ENCODE data around the gene TCEA2. TPM values are rescaled to one million over a fixed set of nuclear protein-coding genes. Genes with fewer than 3 reads are reported as not detected.

Gene TCEA2
- total and polyA plus RNA-seq, 2 donors (not counting 1 experiment from before 2014, with no cell fraction given) = 17.1 to 23.9 TPM

DNA sequence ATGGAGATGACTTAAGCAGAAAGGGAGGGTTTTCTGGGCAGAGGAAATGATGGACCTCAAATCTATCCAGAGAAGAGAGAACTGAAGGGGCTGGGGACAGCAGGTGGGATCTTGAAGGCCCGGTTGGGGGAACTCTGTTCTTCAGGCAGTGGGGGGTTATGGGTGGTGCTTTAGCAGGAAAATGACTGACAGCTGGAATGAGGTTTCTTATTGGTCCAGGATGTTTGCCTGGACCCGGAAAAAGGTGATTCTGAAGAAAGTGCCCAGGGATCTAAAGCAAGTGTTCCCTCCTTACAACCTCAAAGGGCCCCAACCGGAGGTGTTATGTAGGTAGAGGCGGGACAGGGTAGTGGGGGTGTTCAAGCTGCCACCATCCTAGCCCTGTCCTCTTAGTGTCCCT is 32.5 kb downstream of the TCEA2 start:
- no peak overlapping the region for H3K27ac ChIP-seq (ENCODE audit: insufficient read depth, low read length)
- H3K36me3 ChIP-seq (ENCODE audit: control insufficient read depth, insufficient read depth, low read length) = no peaks in the 10 kb centered on the region
- H3K9me3 ChIP-seq (ENCODE audit: control insufficient read depth, insufficient read depth, low read depth, low read length) = no peaks in the 10 kb centered on the region
- TF ChIP-seq, protein P1, sequence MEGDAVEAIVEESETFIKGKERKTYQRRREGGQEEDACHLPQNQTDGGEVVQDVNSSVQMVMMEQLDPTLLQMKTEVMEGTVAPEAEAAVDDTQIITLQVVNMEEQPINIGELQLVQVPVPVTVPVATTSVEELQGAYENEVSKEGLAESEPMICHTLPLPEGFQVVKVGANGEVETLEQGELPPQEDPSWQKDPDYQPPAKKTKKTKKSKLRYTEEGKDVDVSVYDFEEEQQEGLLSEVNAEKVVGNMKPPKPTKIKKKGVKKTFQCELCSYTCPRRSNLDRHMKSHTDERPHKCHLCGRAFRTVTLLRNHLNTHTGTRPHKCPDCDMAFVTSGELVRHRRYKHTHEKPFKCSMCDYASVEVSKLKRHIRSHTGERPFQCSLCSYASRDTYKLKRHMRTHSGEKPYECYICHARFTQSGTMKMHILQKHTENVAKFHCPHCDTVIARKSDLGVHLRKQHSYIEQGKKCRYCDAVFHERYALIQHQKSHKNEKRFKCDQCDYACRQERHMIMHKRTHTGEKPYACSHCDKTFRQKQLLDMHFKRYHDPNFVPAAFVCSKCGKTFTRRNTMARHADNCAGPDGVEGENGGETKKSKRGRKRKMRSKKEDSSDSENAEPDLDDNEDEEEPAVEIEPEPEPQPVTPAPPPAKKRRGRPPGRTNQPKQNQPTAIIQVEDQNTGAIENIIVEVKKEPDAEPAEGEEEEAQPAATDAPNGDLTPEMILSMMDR (conservative IDR thresholded peaks at IDR 0.05 in 1 of 2, IDR thresholded peaks at IDR 0.05 in 1 of 2; ENCODE audit: low read depth in 1 of 2, low read length in 2 of 2) = no peak
- no peak for TF ChIP-seq EZH2 (IDR thresholded peaks at IDR 0.05; ENCODE audit: low read length, missing control alignments)
- H3K4me1 ChIP-seq (ENCODE audit: control insufficient read depth, extremely low read depth, insufficient read depth, low read length) = no peaks in the 10 kb centered on the region
- H2AFZ ChIP-seq (ENCODE audit: low read length) = no peak overlapping the region
- DNase-seq (ENCODE audit: low read depth in 2 of 2) = no peak
- H4K20me1 ChIP-seq (ENCODE audit: control insufficient read depth, extremely low read depth, insufficient read depth, low read length) = no peaks in the 10 kb centered on the region
- no peak overlapping the region for H3K9ac ChIP-seq (ENCODE audit: insufficient read depth, low read length)
- H3K79me2 ChIP-seq (ENCODE audit: control insufficient read depth, insufficient read depth, low read length) = no peaks in the 10 kb centered on the region
- no peak overlapping the region for H3K4me3 ChIP-seq (replicated peaks in 1 of 4; ENCODE audit: control extremely low read depth in 1 of 4, insufficient read depth in 1 of 4, low read depth in 3 of 4, low read length in 4 of 4)
- no peak overlapping the region for H3K4me2 ChIP-seq (ENCODE audit: extremely low read depth, insufficient read depth, low read length)
- peaks cover 4% of the 10 kb centered on the region for H3K27me3 ChIP-seq (ENCODE audit: control insufficient read depth, insufficient read depth, low read length)

DNA sequence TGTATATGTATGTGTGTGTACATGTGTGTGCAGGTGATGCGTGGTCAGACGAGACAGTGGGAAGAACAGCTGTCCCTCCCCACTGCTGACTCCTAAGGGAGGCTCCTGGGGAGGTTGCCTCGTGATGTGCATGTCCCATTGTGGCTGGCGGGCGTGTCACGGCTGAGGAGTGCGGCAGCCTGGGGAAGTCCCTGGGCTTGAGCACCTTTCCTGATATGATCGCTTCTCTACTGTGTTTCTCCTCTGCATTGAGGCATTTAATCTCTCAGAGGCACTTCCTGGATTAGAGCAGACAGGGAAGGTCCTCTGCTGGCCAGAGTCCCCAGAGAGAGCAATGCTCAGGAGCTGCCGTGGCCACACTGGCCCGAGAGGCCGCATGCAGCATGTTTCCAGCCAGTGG is 32.9 kb downstream of the TCEA2 start:
- H3K36me3 ChIP-seq (ENCODE audit: control insufficient read depth, insufficient read depth, low read length) = no peaks in the 10 kb centered on the region

DNA sequence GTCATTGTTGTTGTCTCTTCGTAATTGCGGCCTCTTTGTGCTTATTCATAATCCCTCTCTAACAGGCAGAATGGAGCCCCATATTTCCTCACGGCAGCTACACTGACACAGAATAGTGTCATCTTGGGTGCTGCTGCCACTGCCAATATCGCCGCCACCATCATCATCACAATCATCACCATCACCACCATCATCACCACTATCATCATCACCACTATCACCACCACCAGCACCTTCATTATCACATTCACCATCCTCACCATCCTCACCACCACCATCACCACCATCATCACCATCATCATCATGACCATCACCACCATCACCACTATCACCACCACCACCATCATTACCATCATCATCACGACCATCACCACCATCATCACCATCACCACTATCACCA is 33.5 kb downstream of the TCEA2 start:
- Histone ChIP-seq H3K9ac (ENCODE audit: insufficient read depth, low read length) (no peak overlapping the region), H2AFZ (ENCODE audit: low read length) (no peak overlapping the region), H3K27me3 (ENCODE audit: control insufficient read depth, insufficient read depth, low read length) (peaks cover 14% of the 10 kb centered on the region), H3K4me3 (replicated peaks in 1 of 4; ENCODE audit: control extremely low read depth in 1 of 4, insufficient read depth in 1 of 4, low read depth in 3 of 4, low read length in 4 of 4) (no peak overlapping the region), H3K36me3 (ENCODE audit: control insufficient read depth, insufficient read depth, low read length) (no peaks in the 10 kb centered on the region), H3K79me2 (ENCODE audit: control insufficient read depth, insufficient read depth, low read length) (no peaks in the 10 kb centered on the region), H3K27ac (ENCODE audit: insufficient read depth, low read length) (no peak overlapping the region), H3K4me1 (ENCODE audit: control insufficient read depth, extremely low read depth, insufficient read depth, low read length) (no peaks in the 10 kb centered on the region), H4K20me1 (ENCODE audit: control insufficient read depth, extremely low read depth, insufficient read depth, low read length) (no peaks in the 10 kb centered on the region), H3K9me3 (ENCODE audit: control insufficient read depth, insufficient read depth, low read depth, low read length) (no peaks in the 10 kb centered on the region), H3K4me2 (ENCODE audit: extremely low read depth, insufficient read depth, low read length) (no peak overlapping the region)
- DNase-seq (ENCODE audit: low read depth in 2 of 2) = no peak
- TF ChIP-seq, protein P1 (conservative IDR thresholded peaks at IDR 0.05 in 1 of 2, IDR thresholded peaks at IDR 0.05 in 1 of 2; ENCODE audit: low read depth in 1 of 2, low read length in 2 of 2) = no peak
- no peak for TF ChIP-seq EZH2 (IDR thresholded peaks at IDR 0.05; ENCODE audit: low read length, missing control alignments)

More for the DNA sequence above, 32.9 kb downstream of the TCEA2 start:
- no peak for DNase-seq (ENCODE audit: low read depth in 2 of 2)
- Histone ChIP-seq H3K4me2 (ENCODE audit: extremely low read depth, insufficient read depth, low read length) (no peak overlapping the region), H3K9ac (ENCODE audit: insufficient read depth, low read length) (no peak overlapping the region), H4K20me1 (ENCODE audit: control insufficient read depth, extremely low read depth, insufficient read depth, low read length) (no peaks in the 10 kb centered on the region), H3K27me3 (ENCODE audit: control insufficient read depth, insufficient read depth, low read length) (peaks cover 8% of the 10 kb centered on the region), H3K27ac (ENCODE audit: insufficient read depth, low read length) (no peak overlapping the region), H3K79me2 (ENCODE audit: control insufficient read depth, insufficient read depth, low read length) (no peaks in the 10 kb centered on the region), H3K4me3 (replicated peaks in 1 of 4; ENCODE audit: control extremely low read depth in 1 of 4, insufficient read depth in 1 of 4, low read depth in 3 of 4, low read length in 4 of 4) (no peak overlapping the region), H3K4me1 (ENCODE audit: control insufficient read depth, extremely low read depth, insufficient read depth, low read length) (no peaks in the 10 kb centered on the region), H3K9me3 (ENCODE audit: control insufficient read depth, insufficient read depth, low read depth, low read length) (no peaks in the 10 kb centered on the region), H2AFZ (ENCODE audit: low read length) (no peak overlapping the region)
- no peak for TF ChIP-seq EZH2 (IDR thresholded peaks at IDR 0.05; ENCODE audit: low read length, missing control alignments)
- TF ChIP-seq, protein P1 (conservative IDR thresholded peaks at IDR 0.05 in 1 of 2, IDR thresholded peaks at IDR 0.05 in 1 of 2; ENCODE audit: low read depth in 1 of 2, low read length in 2 of 2) = no peak

Data from fibroblast of lung (primary cell).